K562 (cell line): ENCODE measurements around the gene DIS3L2. TPM values are rescaled to one million over a fixed set of nuclear protein-coding genes. Genes with fewer than 3 reads are reported as not detected.
A peak's percentile ranks its signal among the peaks of the same experiment; 100 is the strongest.

Experiments used
- FOXA3 ChIP-seq, 2 experiments: fragments of 450-650 bp in 1 of 2; sonication (generic) in 1 of 2; formaldehyde crosslinking; IDR thresholded peaks in 1 of 2; conservative IDR thresholded peaks in 1 of 2; 2 replicates each; pipeline versions ENCODE4 v1.4.0 to v1.8.0; 2020 to 2022; ENCODE audit warnings: mild to moderate bottlenecking in 2 of 2, missing genetic modification reagents in 1 of 2
- MGA ChIP-seq: fragments of 450-650 bp; IDR thresholded peaks from 2 replicates; pipeline ENCODE4 v1.6.1; 2016; ENCODE audit warnings: mild to moderate bottlenecking, moderate library complexity
- NR4A1 ChIP-seq, 2 experiments: fragments of 250-450 bp in 1 of 2; fragments of 450-650 bp in 1 of 2; sonication (Bioruptor Pico) in 1 of 2; IDR thresholded peaks; 2 replicates each; pipeline versions ENCODE4 v1.4.0 to v1.6.1; 2016 to 2020; ENCODE audit warnings: mild to moderate bottlenecking in 2 of 2, missing compliant biosample characterization in 1 of 2, missing genetic modification characterization in 1 of 2, moderate library complexity in 1 of 2
- TBL1XR1 ChIP-seq, 2 experiments: IDR thresholded peaks; 2 replicates each; pipeline ENCODE4 v1.6.1; 2012; ENCODE audit warnings: improper control_type of control experiment in 2 of 2, low read length in 2 of 2, mild to moderate bottlenecking in 1 of 2
- ZBTB11 ChIP-seq, 3 experiments: fragments of 200-800 bp in 1 of 3; fragments of 250-450 bp in 1 of 3; fragments of 450-650 bp in 1 of 3; sonication (Bioruptor Pico) in 1 of 3; sonication (Bioruptor generic) in 1 of 3; formaldehyde crosslinking in 1 of 3; IDR thresholded peaks; 2 replicates each; pipeline versions ENCODE4 v1.6.1 to v1.8.0; 2016 to 2022; ENCODE audit warnings: mild to moderate bottlenecking in 2 of 3, missing genetic modification characterization in 2 of 3, missing compliant biosample characterization in 1 of 3, moderate library complexity in 1 of 3
- ZC3H11A ChIP-seq: IDR thresholded peaks from 2 replicates; pipeline ENCODE4 v1.6.1; 2012; ENCODE audit warnings: low read depth, low read length, improper control_type of control experiment
- ZNF277 ChIP-seq: fragments of 250-450 bp; sonication (Bioruptor Pico); IDR thresholded peaks from 2 replicates; pipeline ENCODE4 v1.8.0; 2022; ENCODE audit warnings: inconsistent platforms, mild to moderate bottlenecking, moderate library complexity, borderline replicate concordance
- ZNF408 ChIP-seq: fragments of 250-450 bp; sonication (Bioruptor Pico); IDR thresholded peaks from 2 replicates; pipeline ENCODE4 v1.4.0; 2020; ENCODE audit warnings: low read depth, mild to moderate bottlenecking, moderate library complexity
- polyA plus RNA-seq, 8 experiments: library from polyadenylated mRNA; depleted of rRNA in 4 of 8; stranded (reverse) in 5 of 8; unstranded in 3 of 8; fragments of >200 nt; fragmentation: Nextera tagmentation in 2 of 8; fragmentation: Illumina TruSeq in 1 of 8; extraction: Ambion mirVana in 2 of 8; extraction: Trizol in 1 of 8; gene quantifications; 2 replicates each; pipeline versions ENCODE4 v1.2.1 to v1.2.3, GENCODE V29; 2011 to 2014; ENCODE audit warnings: inconsistent platforms in 1 of 8, missing spikeins in 1 of 8
- total RNA-seq, 7 experiments: library from RNA; depleted of rRNA in 6 of 7; stranded (reverse); fragments of >200 nt in 6 of 7; fragmentation: Illumina TruSeq in 2 of 7; extraction: Trizol in 2 of 7; gene quantifications; 2 replicates each; pipeline versions ENCODE4 v1.2.1 to v1.2.3, GENCODE V29; 2011 to 2021; ENCODE audit warnings: low replicate concordance in 1 of 7

Gene DIS3L2
- total and polyA plus RNA-seq, 9 of the 15 experiments (the other 6 are each of a cell fraction or from before 2014, with no cell fraction given): 1.5 to 19.2 (median 11.2) TPM

GRCh38 chr2:232085826-232086425, 124.4 kb downstream of the DIS3L2 start (continued):
- TF ChIP-seq ZBTB11 (CRISPR knock-in tag; IDR thresholded peaks at IDR 0.05): peak in 1 of 3 experiments; percentile 52; a peak in 1 of 6 replicates
- TF ChIP-seq ZC3H11A: no peak
- TF ChIP-seq ZNF408: peak; percentile 80; the same call in 1 of the 2 replicates
- TF ChIP-seq NR4A1 (CRISPR knock-in tag; IDR thresholded peaks at IDR 0.05): no peak
- no peak for TF ChIP-seq NR4A1 (tag; IDR thresholded peaks at IDR 0.05)
- TF ChIP-seq MGA: no peak
- peak; percentile 93; the same call in 1 of the 2 replicates for TF ChIP-seq ZNF277 (CRISPR knock-in tag)
- TF ChIP-seq FOXA3 (CRISPR knock-in tag; conservative IDR thresholded peaks at IDR 0.05 in 1 of 2, IDR thresholded peaks at IDR 0.05 in 1 of 2): no peak
- TF ChIP-seq TBL1XR1 (IDR thresholded peaks at IDR 0.05; ENCODE audit: low read length in 2 of 2): no peak
